ENCODE results near the gene ZBTB46. TPM values are rescaled to one million over a fixed set of nuclear protein-coding genes. Genes with fewer than 3 reads are reported as not detected.

ZBTB46 gene
- total RNA-seq, 2 experiments from 2014 or later, result 0.67 to 1.3 TPM

DNA sequence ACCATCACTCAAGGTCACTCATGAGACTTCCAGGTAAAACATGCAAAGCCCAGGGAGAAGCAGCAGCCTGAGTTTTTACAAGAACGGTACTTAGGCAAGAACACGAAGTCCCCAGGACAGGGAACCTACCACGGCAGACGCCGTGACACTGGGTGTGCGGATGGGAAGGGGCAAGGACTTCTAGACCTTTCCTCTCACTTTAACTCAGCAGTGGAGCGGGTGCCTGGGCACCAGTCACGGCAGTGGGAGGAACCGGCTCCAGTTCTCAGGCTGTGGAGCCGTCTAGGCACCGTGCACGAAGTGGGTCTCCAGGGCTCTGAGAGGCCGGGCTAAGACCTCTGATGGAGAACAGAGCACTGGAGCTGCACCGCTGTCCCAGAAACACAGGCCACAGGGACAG lies 2.5 kb downstream of the ZBTB46 start:
- TF ChIP-seq EZH2phosphoT487 (IDR thresholded peaks at IDR 0.05; ENCODE audit: borderline replicate concordance, low read depth, low read length), result no peak
- TF ChIP-seq, protein P1, sequence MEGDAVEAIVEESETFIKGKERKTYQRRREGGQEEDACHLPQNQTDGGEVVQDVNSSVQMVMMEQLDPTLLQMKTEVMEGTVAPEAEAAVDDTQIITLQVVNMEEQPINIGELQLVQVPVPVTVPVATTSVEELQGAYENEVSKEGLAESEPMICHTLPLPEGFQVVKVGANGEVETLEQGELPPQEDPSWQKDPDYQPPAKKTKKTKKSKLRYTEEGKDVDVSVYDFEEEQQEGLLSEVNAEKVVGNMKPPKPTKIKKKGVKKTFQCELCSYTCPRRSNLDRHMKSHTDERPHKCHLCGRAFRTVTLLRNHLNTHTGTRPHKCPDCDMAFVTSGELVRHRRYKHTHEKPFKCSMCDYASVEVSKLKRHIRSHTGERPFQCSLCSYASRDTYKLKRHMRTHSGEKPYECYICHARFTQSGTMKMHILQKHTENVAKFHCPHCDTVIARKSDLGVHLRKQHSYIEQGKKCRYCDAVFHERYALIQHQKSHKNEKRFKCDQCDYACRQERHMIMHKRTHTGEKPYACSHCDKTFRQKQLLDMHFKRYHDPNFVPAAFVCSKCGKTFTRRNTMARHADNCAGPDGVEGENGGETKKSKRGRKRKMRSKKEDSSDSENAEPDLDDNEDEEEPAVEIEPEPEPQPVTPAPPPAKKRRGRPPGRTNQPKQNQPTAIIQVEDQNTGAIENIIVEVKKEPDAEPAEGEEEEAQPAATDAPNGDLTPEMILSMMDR (conservative IDR thresholded peaks at IDR 0.05; ENCODE audit: low read length), result no peak
- Histone ChIP-seq H3K9me3 (ENCODE audit: low read length) (no peaks in the 10 kb centered on the region), H3K4me3 (ENCODE audit: low read depth, low read length, poor library complexity, severe bottlenecking) (no peak overlapping the region), H3K27ac (ENCODE audit: low read depth, low read length, poor library complexity, severe bottlenecking) (no peak overlapping the region), H3K79me2 (ENCODE audit: insufficient read depth, low read depth, low read length) (no peaks in the 10 kb centered on the region), H3K9me2 (ENCODE audit: insufficient read depth, low read length) (no peaks in the 10 kb centered on the region), H4K20me1 (ENCODE audit: insufficient read depth, low read length) (no peaks in the 10 kb centered on the region), H3K36me3 (ENCODE audit: insufficient read depth, low read length) (no peaks in the 10 kb centered on the region), H2AFZ (ENCODE audit: low read length) (no peak overlapping the region), H3K4me2 (ENCODE audit: low read length) (no peak overlapping the region), H3K4me1 (ENCODE audit: insufficient read depth, low read length, poor library complexity, severe bottlenecking) (peaks cover 6% of the 10 kb centered on the region)
- intact Hi-C loops (cut with micrococcal nuclease; ENCODE audit: unreplicated experiment), result no loop called here
- no TSS peak for BruUV-seq (replicated peaks)
- ChIA-PET POLR2A (no interaction called here), CTCF (ENCODE audit: unreplicated experiment) (no interaction called here)
- no peak for DNase-seq (ENCODE audit: low spot score)

- ChIA-PET POLR2A (interaction anchor here (0.6 kb wide), 1 partner anchor 234 kb away, joined by 3 read pairs; no protein-coding TSS in a partner anchor), CTCF (ENCODE audit: unreplicated experiment) (no interaction called here)
- H3K79me2 ChIP-seq (ENCODE audit: insufficient read depth, low read depth, low read length), result no peaks in the 10 kb centered on the region
- no peak overlapping the region for H2AFZ ChIP-seq (ENCODE audit: low read length)
- H3K36me3 ChIP-seq (ENCODE audit: insufficient read depth, low read length), result no peaks in the 10 kb centered on the region
- BruUV-seq (replicated peaks), result no TSS peak
- TF ChIP-seq, protein P1 (conservative IDR thresholded peaks at IDR 0.05; ENCODE audit: low read length), result no peak
- no peak for TF ChIP-seq EZH2phosphoT487 (IDR thresholded peaks at IDR 0.05; ENCODE audit: borderline replicate concordance, low read depth, low read length)
- DNase-seq (ENCODE audit: low spot score), result no peak
- intact Hi-C loops (cut with micrococcal nuclease; ENCODE audit: unreplicated experiment), result no loop called here
- no peak overlapping the region for H3K4me2 ChIP-seq (ENCODE audit: low read length)
- no peaks in the 10 kb centered on the region for H4K20me1 ChIP-seq (ENCODE audit: insufficient read depth, low read length)
- H3K9me2 ChIP-seq (ENCODE audit: insufficient read depth, low read length), result no peaks in the 10 kb centered on the region
- peaks cover 6% of the 10 kb centered on the region for H3K4me1 ChIP-seq (ENCODE audit: insufficient read depth, low read length, poor library complexity, severe bottlenecking)
- no peak overlapping the region for H3K27ac ChIP-seq (ENCODE audit: low read depth, low read length, poor library complexity, severe bottlenecking)
- no peak overlapping the region for H3K4me3 ChIP-seq (ENCODE audit: low read depth, low read length, poor library complexity, severe bottlenecking)
- H3K9me3 ChIP-seq (ENCODE audit: low read length), result no peaks in the 10 kb centered on the region
These were observed 2.9 kb downstream of the ZBTB46 start for GRCh38 chr20:63828124-63828523.

- POLR2A ChIA-PET, result interaction anchor here (0.8 kb wide), 1 partner anchor 10 kb away, joined by 3 read pairs; no protein-coding TSS in a partner anchor
These were observed 4.3 kb downstream of the ZBTB46 start for GRCh38 chr20:63826753-63827152.

More at GRCh38 chr20:63826753-63827152, 4.3 kb downstream of the ZBTB46 start:
- Histone ChIP-seq H2AFZ (ENCODE audit: low read length) (no peak overlapping the region), H3K36me3 (ENCODE audit: insufficient read depth, low read length) (no peaks in the 10 kb centered on the region), H3K79me2 (ENCODE audit: insufficient read depth, low read depth, low read length) (no peaks in the 10 kb centered on the region), H3K4me1 (ENCODE audit: insufficient read depth, low read length, poor library complexity, severe bottlenecking) (peaks cover 6% of the 10 kb centered on the region), H3K27ac (ENCODE audit: low read depth, low read length, poor library complexity, severe bottlenecking) (no peak overlapping the region), H3K4me3 (ENCODE audit: low read depth, low read length, poor library complexity, severe bottlenecking) (no peak overlapping the region), H3K9me2 (ENCODE audit: insufficient read depth, low read length) (no peaks in the 10 kb centered on the region), H3K4me2 (ENCODE audit: low read length) (no peak overlapping the region), H4K20me1 (ENCODE audit: insufficient read depth, low read length) (no peaks in the 10 kb centered on the region), H3K9me3 (ENCODE audit: low read length) (no peaks in the 10 kb centered on the region)
- intact Hi-C loops (cut with micrococcal nuclease; ENCODE audit: unreplicated experiment), result no loop called here
- DNase-seq (ENCODE audit: low spot score), result no peak
- CTCF ChIA-PET (ENCODE audit: unreplicated experiment), result no interaction called here
- BruUV-seq (replicated peaks), result no TSS peak
- TF ChIP-seq EZH2phosphoT487 (IDR thresholded peaks at IDR 0.05; ENCODE audit: borderline replicate concordance, low read depth, low read length), result no peak
- TF ChIP-seq, protein P1 (conservative IDR thresholded peaks at IDR 0.05; ENCODE audit: low read length), result no peak

All from OCI-LY7 (cell line).